Spleen (tissue), 7 donors: ENCODE results near the gene POGLUT2.

Source experiments
- CTCF ChIP-seq, 11 experiments: fragments of 200-600 bp in 7 of 11; fragments of 450-650 bp in 4 of 11; sonication (generic) in 4 of 11; IDR thresholded peaks in 8 of 11; conservative IDR thresholded peaks in 3 of 11; 1 replicate in 7 of 11; 2 replicates in 4 of 11; pipeline versions ENCODE4 v1.4.0 to v1.8.0; 2016 to 2021; ENCODE audit warnings: antibody characterized with exemption in 11 of 11, inconsistent platforms in 4 of 11, mild to moderate bottlenecking in 1 of 11
- POLR2A ChIP-seq, 3 donors: fragments of 450-650 bp; IDR thresholded peaks; one replicate each; pipeline ENCODE4 v1.5.1; 2017; ENCODE audit warnings: antibody characterized with exemption in 3 of 3, mild to moderate bottlenecking in 1 of 3
- donor health status: DM: no; HTN: no; CAD: no; lungs with moderate emphysema.
- donor health status: DM: no; HTN: no; CAD: no.
- donor health status: DM: no; HTN: no; CAD: no.

- TF ChIP-seq POLR2A (IDR thresholded peaks at IDR 0.05) (no peak), CTCF (IDR thresholded peaks at IDR 0.05 in 8 of 11, conservative IDR thresholded peaks at IDR 0.05 in 3 of 11) (no peak)
These were observed 37.7 kb downstream of the POGLUT2 start for GRCh38 chr13:102761071-102761470.
